ENCODE measurements around the gene SLC34A3. TPM values are rescaled to one million over a fixed set of nuclear protein-coding genes. Genes with fewer than 3 reads are reported as not detected.

SLC34A3 gene
- total RNA-seq (2021) (1.4 and 2.5 TPM in 2 replicates), Bru-seq, nascent RNA (percentile 17 among the genes with signal in this experiment), BruChase-seq, experiment 1, labeled RNA remaining after a 2-hour chase (percentile 23 among the genes with signal in this experiment), BruChase-seq, experiment 2, labeled RNA remaining after a 6-hour chase (percentile 48 among the genes with signal in this experiment)
- long read RNA-seq, partial matches to known transcripts, result 0 of 10 reads
- long read RNA-seq, other reads (novel, unspliced or antisense), result 10 of 10 reads

- Histone ChIP-seq H2AFZ (no peak within 1 kb of the TSS), H3K27ac (no peak within 1 kb of the TSS), H3F3A (ENCODE audit: insufficient read depth, low read depth) (peaks cover 18% of the 10 kb centered on the region), H3K27me3 (ENCODE audit: insufficient read depth, low read depth) (no peaks in the 10 kb centered on the region), H3K36me3 (ENCODE audit: low read depth) (no peaks in the 10 kb centered on the region), H3K79me2 (ENCODE audit: low read depth) (no peaks in the 10 kb centered on the region), H3K9me3 (ENCODE audit: insufficient read depth, low read depth) (no peaks in the 10 kb centered on the region), H3K9me2 (ENCODE audit: insufficient read depth) (no peaks in the 10 kb centered on the region), H3K4me3 (no peak within 1 kb of the TSS), H3K4me2 (no peak within 1 kb of the TSS), H4K20me1 (ENCODE audit: insufficient read depth) (no peaks in the 10 kb centered on the region; the same call in 1 of the 2 replicates), H3K4me1 (replicated peaks; ENCODE audit: insufficient read depth) (peaks cover 34% of the 10 kb centered on the region)
- CTCF ChIA-PET, result interaction anchor here (0.6 kb wide), 1 partner anchor 201 kb away, joined by 3 read pairs; no protein-coding TSS in a partner anchor
- POLR2A ChIA-PET (ENCODE audit: unreplicated experiment), result no interaction called here
- DNase-seq, result no peak
- TF ChIP-seq CTCF (conservative IDR thresholded peaks at IDR 0.05) (no peak), EZH2 (IDR thresholded peaks at IDR 0.05; ENCODE audit: low read depth) (no peak)
- intact Hi-C loops (cut with micrococcal nuclease; ENCODE audit: unreplicated experiment), result no loop called here
- no TSS peak for BruUV-seq (replicated peaks)
These were observed at the start of gene SLC34A3 for GRCh38 chr9:137230705-137231371. Gene SLC34A3, plus strand, starts transcription at chr9:137230901. Its CDS starts 802 bp downstream, at chr9:137231703.

GRCh38 chr9:137181680-137182079, 49.0 kb upstream of the SLC34A3 start:
- intact Hi-C loops (cut with micrococcal nuclease; ENCODE audit: unreplicated experiment), result no loop called here

GRCh38 chr9:137182836-137183235, 47.9 kb upstream of the SLC34A3 start:
- Histone ChIP-seq H3K4me1 (replicated peaks; ENCODE audit: insufficient read depth) (peaks cover 14% of the 10 kb centered on the region), H2AFZ (no peak overlapping the region), H3K36me3 (ENCODE audit: low read depth) (no peaks in the 10 kb centered on the region), H4K20me1 (ENCODE audit: insufficient read depth) (no peaks in the 10 kb centered on the region), H3K27ac (no peak overlapping the region), H3K4me2 (no peak overlapping the region), H3K4me3 (no peak overlapping the region), H3K79me2 (ENCODE audit: low read depth) (peaks cover 17% of the 10 kb centered on the region), H3K27me3 (ENCODE audit: insufficient read depth, low read depth) (no peaks in the 10 kb centered on the region), H3F3A (ENCODE audit: insufficient read depth, low read depth) (peaks cover 1% of the 10 kb centered on the region; the same call in 1 of the 2 replicates), H3K9me3 (ENCODE audit: insufficient read depth, low read depth) (no peaks in the 10 kb centered on the region), H3K9me2 (ENCODE audit: insufficient read depth) (no peaks in the 10 kb centered on the region)
- POLR2A ChIA-PET (ENCODE audit: unreplicated experiment), result no interaction called here
- no peak for TF ChIP-seq CTCF (conservative IDR thresholded peaks at IDR 0.05)
- TF ChIP-seq EZH2 (IDR thresholded peaks at IDR 0.05; ENCODE audit: low read depth), result no peak
- DNase-seq, result no peak
- intact Hi-C loops (cut with micrococcal nuclease; ENCODE audit: unreplicated experiment), result no loop called here
- BruUV-seq (replicated peaks), result no TSS peak
- CTCF ChIA-PET, result no interaction called here

More at GRCh38 chr9:137181680-137182079, 49.0 kb upstream of the SLC34A3 start:
- H3K4me1 ChIP-seq (replicated peaks; ENCODE audit: insufficient read depth), result peaks cover 4% of the 10 kb centered on the region; the same call in 1 of the 2 replicates
- POLR2A ChIA-PET (ENCODE audit: unreplicated experiment), result no interaction called here
- no peaks in the 10 kb centered on the region for H4K20me1 ChIP-seq (ENCODE audit: insufficient read depth)
- BruUV-seq (replicated peaks), result no TSS peak
- no peaks in the 10 kb centered on the region for H3K9me3 ChIP-seq (ENCODE audit: insufficient read depth, low read depth)
- H3K4me3 ChIP-seq, result no peak overlapping the region
- H3K36me3 ChIP-seq (ENCODE audit: low read depth), result no peaks in the 10 kb centered on the region
- H3K79me2 ChIP-seq (ENCODE audit: low read depth), result peaks cover 5% of the 10 kb centered on the region; the same call in 1 of the 2 replicates
- no peaks in the 10 kb centered on the region for H3K9me2 ChIP-seq (ENCODE audit: insufficient read depth)
- peaks cover 11% of the 10 kb centered on the region; the same call in 1 of the 2 replicates for H3F3A ChIP-seq (ENCODE audit: insufficient read depth, low read depth)
- DNase-seq, result no peak
- no peak overlapping the region for H3K4me2 ChIP-seq
- CTCF ChIA-PET, result no interaction called here
- no peaks in the 10 kb centered on the region for H3K27me3 ChIP-seq (ENCODE audit: insufficient read depth, low read depth)
- H2AFZ ChIP-seq, result no peak overlapping the region
- TF ChIP-seq CTCF (conservative IDR thresholded peaks at IDR 0.05) (no peak), EZH2 (IDR thresholded peaks at IDR 0.05; ENCODE audit: low read depth) (no peak)
- H3K27ac ChIP-seq, result no peak overlapping the region

All from PC-9 (cell line).